HUES6 (cell line): ENCODE data around the gene KCNJ6.

Experiments used
- H3K27ac ChIP-seq: 2 replicates; pipeline ENCODE4 v1.7.0; 2013; ENCODE audit warnings: low read depth, mild to moderate bottlenecking, low read length, inconsistent platforms
- H3K27me3 ChIP-seq: 2 replicates; pipeline ENCODE4 v1.6.1; 2013; ENCODE audit warnings: low read length; ENCODE audit not compliant: control insufficient read depth, insufficient read depth
- H3K36me3 ChIP-seq: 2 replicates; pipeline ENCODE4 v1.6.1; 2013; ENCODE audit warnings: low read length; ENCODE audit not compliant: control insufficient read depth, insufficient read depth
- H3K4me1 ChIP-seq: 2 replicates; pipeline ENCODE4 v1.6.1; 2013; ENCODE audit warnings: low read length; ENCODE audit not compliant: control insufficient read depth, insufficient read depth
- H3K4me3 ChIP-seq: 2 replicates; pipeline ENCODE4 v1.5.1; 2013; ENCODE audit warnings: low read depth, low read length
- H3K9ac ChIP-seq: one replicate; pipeline ENCODE4 v1.6.1; 2013; ENCODE audit warnings: mild to moderate bottlenecking, low read length
- H3K9me3 ChIP-seq: 2 replicates; pipeline ENCODE4 v1.6.1; 2013; ENCODE audit warnings: low read depth, low read length; ENCODE audit not compliant: control insufficient read depth, insufficient read depth

KCNJ6 gene

GRCh38 chr21:37702241-37702640 is 214.0 kb downstream of the KCNJ6 start:
- Histone ChIP-seq H3K27me3 (no peaks in the 10 kb centered on the region; the same call in 1 of the 2 replicates), H3K36me3 (no peaks in the 10 kb centered on the region), H3K9me3 (0 out of 2 replicates have a peak, but pooled peaks cover 4% of the 10 kb centered on the region), H3K9ac (no peak overlapping the region), H3K4me1 (no peaks in the 10 kb centered on the region), H3K27ac (no peak overlapping the region), H3K4me3 (no peak overlapping the region)

- Histone ChIP-seq H3K9ac (no peak overlapping the region), H3K4me1 (no peaks in the 10 kb centered on the region), H3K36me3 (no peaks in the 10 kb centered on the region), H3K9me3 (peaks cover 19% of the 10 kb centered on the region; the same call in 1 of the 2 replicates), H3K4me3 (no peak overlapping the region), H3K27me3 (no peaks in the 10 kb centered on the region; the same call in 1 of the 2 replicates), H3K27ac (no peak overlapping the region)
Measured at GRCh38 chr21:37700641-37701202, 215.5 kb downstream of the KCNJ6 start.

GRCh38 chr21:37699024-37699775 is 217.1 kb downstream of the KCNJ6 start:
- H3K9me3 ChIP-seq: peaks cover 34% of the 10 kb centered on the region
- no peak overlapping the region for H3K4me3 ChIP-seq
- H3K27ac ChIP-seq: no peak overlapping the region
- no peak overlapping the region for H3K9ac ChIP-seq
- no peaks in the 10 kb centered on the region for H3K36me3 ChIP-seq
- H3K27me3 ChIP-seq: no peaks in the 10 kb centered on the region; the same call in 1 of the 2 replicates
- H3K4me1 ChIP-seq: no peaks in the 10 kb centered on the region

- Histone ChIP-seq H3K27me3 (no peaks in the 10 kb centered on the region; the same call in 1 of the 2 replicates), H3K4me3 (no peak overlapping the region), H3K27ac (no peak overlapping the region), H3K9ac (no peak overlapping the region), H3K4me1 (no peaks in the 10 kb centered on the region), H3K36me3 (no peaks in the 10 kb centered on the region), H3K9me3 (peaks cover 35% of the 10 kb centered on the region)
Measured at GRCh38 chr21:37696936-37697335, 219.3 kb downstream of the KCNJ6 start.

GRCh38 chr21:37695111-37695510 is 221.1 kb downstream of the KCNJ6 start:
- Histone ChIP-seq H3K27me3 (no peaks in the 10 kb centered on the region), H3K9ac (no peak overlapping the region), H3K27ac (no peak overlapping the region), H3K4me3 (no peak overlapping the region), H3K4me1 (no peaks in the 10 kb centered on the region), H3K9me3 (peaks cover 35% of the 10 kb centered on the region), H3K36me3 (no peaks in the 10 kb centered on the region)

- no peak overlapping the region for H3K27ac ChIP-seq
- H3K36me3 ChIP-seq: no peaks in the 10 kb centered on the region
- peaks cover 4% of the 10 kb centered on the region; the same call in 1 of the 2 replicates for H3K4me1 ChIP-seq
- no peak overlapping the region for H3K9ac ChIP-seq
- no peaks in the 10 kb centered on the region for H3K27me3 ChIP-seq
- H3K9me3 ChIP-seq: peaks cover 8% of the 10 kb centered on the region; the same call in 1 of the 2 replicates
- H3K4me3 ChIP-seq: no peak overlapping the region
Measured at GRCh38 chr21:37688952-37689659, 227.2 kb downstream of the KCNJ6 start.

GRCh38 chr21:37686991-37687810 is 229.1 kb downstream of the KCNJ6 start:
- Histone ChIP-seq H3K27ac (no peak overlapping the region), H3K9me3 (peaks cover 11% of the 10 kb centered on the region; the same call in 1 of the 2 replicates), H3K36me3 (no peaks in the 10 kb centered on the region), H3K4me3 (no peak overlapping the region), H3K27me3 (no peaks in the 10 kb centered on the region), H3K4me1 (peaks cover 12% of the 10 kb centered on the region), H3K9ac (no peak overlapping the region)

- no peaks in the 10 kb centered on the region for H3K27me3 ChIP-seq
- H3K9me3 ChIP-seq: peaks cover 12% of the 10 kb centered on the region; the same call in 1 of the 2 replicates
- no peak overlapping the region for H3K27ac ChIP-seq
- peaks cover 12% of the 10 kb centered on the region for H3K4me1 ChIP-seq
- no peaks in the 10 kb centered on the region for H3K36me3 ChIP-seq
- no peak overlapping the region for H3K4me3 ChIP-seq
- no peak overlapping the region for H3K9ac ChIP-seq
Measured at GRCh38 chr21:37684547-37684946, 231.7 kb downstream of the KCNJ6 start.

GRCh38 chr21:37684115-37684493 is 232.2 kb downstream of the KCNJ6 start:
- Histone ChIP-seq H3K27me3 (no peaks in the 10 kb centered on the region), H3K9me3 (peaks cover 16% of the 10 kb centered on the region; the same call in 1 of the 2 replicates), H3K9ac (no peak overlapping the region), H3K4me3 (no peak overlapping the region), H3K4me1 (peaks cover 12% of the 10 kb centered on the region), H3K27ac (no peak overlapping the region), H3K36me3 (no peaks in the 10 kb centered on the region)

- no peak overlapping the region for H3K4me3 ChIP-seq
- H3K9ac ChIP-seq: no peak overlapping the region
Measured at GRCh38 chr21:37683396-37684114, 232.7 kb downstream of the KCNJ6 start.

More at GRCh38 chr21:37683396-37684114, 232.7 kb downstream of the KCNJ6 start:
- Histone ChIP-seq H3K27me3 (no peaks in the 10 kb centered on the region), H3K27ac (no peak overlapping the region), H3K4me1 (peaks cover 12% of the 10 kb centered on the region), H3K36me3 (no peaks in the 10 kb centered on the region), H3K9me3 (peaks cover 21% of the 10 kb centered on the region)
